Activated CD4-positive, alpha-beta T cell treated with anti-CD3 and anti-CD28 coated beads for 48 hours (primary cell): ENCODE data around the gene ACTN4.
A peak's percentile ranks its signal among the peaks of the same experiment; 100 is the strongest.

ENCODE experiments used
- DNase-seq: peaks from one replicate; pipeline ENCODE4 v3.0.0-alpha.2; 2020

Gene ACTN4

GRCh38 chr19:38728752-38729541 is 81.5 kb downstream of the ACTN4 start:
- no peak for DNase-seq

GRCh38 chr19:38729653-38730469 is 82.4 kb downstream of the ACTN4 start:
- DNase-seq = peak; percentile 89

- no peak for DNase-seq
Measured at GRCh38 chr19:38730470-38730730, 83.0 kb downstream of the ACTN4 start.

- DNase-seq = no peak
Measured at GRCh38 chr19:38730731-38731589, 83.5 kb downstream of the ACTN4 start.

- no peak for DNase-seq
Measured at GRCh38 chr19:38731654-38732301, 84.3 kb downstream of the ACTN4 start.

- DNase-seq = no peak
Measured at GRCh38 chr19:38733241-38733492, 85.7 kb downstream of the ACTN4 start.

GRCh38 chr19:38733493-38734175 is 86.2 kb downstream of the ACTN4 start:
- no peak for DNase-seq

GRCh38 chr19:38734176-38734425 is 86.7 kb downstream of the ACTN4 start:
- DNase-seq = no peak

GRCh38 chr19:38734426-38735256 is 87.2 kb downstream of the ACTN4 start:
- peak; percentile 36 for DNase-seq

- DNase-seq = peak; percentile 28
Measured at GRCh38 chr19:38735257-38735686, 87.8 kb downstream of the ACTN4 start.

GRCh38 chr19:38736036-38736412 is 88.6 kb downstream of the ACTN4 start:
- peak; percentile 73 for DNase-seq

- DNase-seq = peak; percentile 83
Measured at GRCh38 chr19:38736413-38737280, 89.2 kb downstream of the ACTN4 start.

GRCh38 chr19:38737281-38737865 is 89.9 kb downstream of the ACTN4 start:
- no peak for DNase-seq

- DNase-seq = no peak
Measured at GRCh38 chr19:38737921-38738737, 90.7 kb downstream of the ACTN4 start.

GRCh38 chr19:38739440-38740256 is 92.2 kb downstream of the ACTN4 start:
- peak; percentile 28 for DNase-seq

GRCh38 chr19:38740257-38740592 is 92.8 kb downstream of the ACTN4 start:
- DNase-seq = no peak

- DNase-seq = no peak
Measured at GRCh38 chr19:38740932-38741331, 93.5 kb downstream of the ACTN4 start.

- DNase-seq = no peak
Measured at GRCh38 chr19:38741670-38742069, 94.2 kb downstream of the ACTN4 start.

GRCh38 chr19:38742296-38742695 is 94.8 kb downstream of the ACTN4 start:
- DNase-seq = no peak
